KMS-11 (cell line): ENCODE data around the gene NBEA.

ENCODE experiments used
- H2AFZ ChIP-seq: fragments of 200-600 bp; sonication (generic); 2 replicates; pipeline ENCODE4 v1.6.1; 2016; ENCODE audit warnings: antibody characterized with exemption, mixed run types, low read depth
- H3K27ac ChIP-seq: fragments of 200-600 bp; sonication (generic); 2 replicates; pipeline ENCODE4 v1.6.1; 2016; ENCODE audit warnings: mild to moderate bottlenecking, mixed run types
- H3K27me3 ChIP-seq: fragments of 200-600 bp; sonication (generic); 2 replicates; pipeline ENCODE4 v1.6.1; 2017; ENCODE audit warnings: mild to moderate bottlenecking, low read depth, mixed run types, moderate library complexity; ENCODE audit not compliant: insufficient read depth
- H3K36me3 ChIP-seq: fragments of 200-600 bp; sonication (generic); 2 replicates; pipeline ENCODE4 v1.6.1; 2017; ENCODE audit warnings: mild to moderate bottlenecking, mixed run types; ENCODE audit not compliant: insufficient read depth
- H3K4me1 ChIP-seq: fragments of 200-600 bp; sonication (generic); 2 replicates; pipeline ENCODE4 v1.6.1; 2016; ENCODE audit warnings: mild to moderate bottlenecking, low read depth, mixed run types; ENCODE audit not compliant: poor library complexity, severe bottlenecking
- H3K4me2 ChIP-seq: fragments of 200-600 bp; sonication (generic); 2 replicates; pipeline ENCODE4 v1.7.0; 2016; ENCODE audit warnings: mild to moderate bottlenecking, mixed run types
- H3K4me3 ChIP-seq: fragments of 200-600 bp; sonication (generic); IDR thresholded peaks from 2 replicates; pipeline ENCODE4 v1.6.1; 2017; ENCODE audit warnings: low read depth, low read length, mixed read lengths; ENCODE audit not compliant: insufficient read depth
- H3K79me2 ChIP-seq: fragments of 200-600 bp; sonication (generic); 2 replicates; pipeline ENCODE4 v1.6.1; 2016; ENCODE audit warnings: low read depth, mixed run types; ENCODE audit not compliant: insufficient read depth
- H3K9ac ChIP-seq: fragments of 200-600 bp; sonication (generic); 2 replicates; pipeline ENCODE4 v1.6.1; 2016; ENCODE audit warnings: mild to moderate bottlenecking, mixed run types
- H4K20me1 ChIP-seq: fragments of 200-600 bp; sonication (generic); 2 replicates; pipeline ENCODE4 v1.6.1; 2016; ENCODE audit warnings: mild to moderate bottlenecking, mixed run types; ENCODE audit not compliant: insufficient read depth
- TF ChIP-seq, protein P1 (sequence below): fragments of 200-600 bp; sonication (generic); conservative IDR thresholded peaks from 2 replicates; pipeline ENCODE4 v1.6.1; 2017; ENCODE audit warnings: low read depth, mild to moderate bottlenecking, antibody characterized with exemption, low read length, moderate library complexity, mixed read lengths

NBEA gene, protein sequence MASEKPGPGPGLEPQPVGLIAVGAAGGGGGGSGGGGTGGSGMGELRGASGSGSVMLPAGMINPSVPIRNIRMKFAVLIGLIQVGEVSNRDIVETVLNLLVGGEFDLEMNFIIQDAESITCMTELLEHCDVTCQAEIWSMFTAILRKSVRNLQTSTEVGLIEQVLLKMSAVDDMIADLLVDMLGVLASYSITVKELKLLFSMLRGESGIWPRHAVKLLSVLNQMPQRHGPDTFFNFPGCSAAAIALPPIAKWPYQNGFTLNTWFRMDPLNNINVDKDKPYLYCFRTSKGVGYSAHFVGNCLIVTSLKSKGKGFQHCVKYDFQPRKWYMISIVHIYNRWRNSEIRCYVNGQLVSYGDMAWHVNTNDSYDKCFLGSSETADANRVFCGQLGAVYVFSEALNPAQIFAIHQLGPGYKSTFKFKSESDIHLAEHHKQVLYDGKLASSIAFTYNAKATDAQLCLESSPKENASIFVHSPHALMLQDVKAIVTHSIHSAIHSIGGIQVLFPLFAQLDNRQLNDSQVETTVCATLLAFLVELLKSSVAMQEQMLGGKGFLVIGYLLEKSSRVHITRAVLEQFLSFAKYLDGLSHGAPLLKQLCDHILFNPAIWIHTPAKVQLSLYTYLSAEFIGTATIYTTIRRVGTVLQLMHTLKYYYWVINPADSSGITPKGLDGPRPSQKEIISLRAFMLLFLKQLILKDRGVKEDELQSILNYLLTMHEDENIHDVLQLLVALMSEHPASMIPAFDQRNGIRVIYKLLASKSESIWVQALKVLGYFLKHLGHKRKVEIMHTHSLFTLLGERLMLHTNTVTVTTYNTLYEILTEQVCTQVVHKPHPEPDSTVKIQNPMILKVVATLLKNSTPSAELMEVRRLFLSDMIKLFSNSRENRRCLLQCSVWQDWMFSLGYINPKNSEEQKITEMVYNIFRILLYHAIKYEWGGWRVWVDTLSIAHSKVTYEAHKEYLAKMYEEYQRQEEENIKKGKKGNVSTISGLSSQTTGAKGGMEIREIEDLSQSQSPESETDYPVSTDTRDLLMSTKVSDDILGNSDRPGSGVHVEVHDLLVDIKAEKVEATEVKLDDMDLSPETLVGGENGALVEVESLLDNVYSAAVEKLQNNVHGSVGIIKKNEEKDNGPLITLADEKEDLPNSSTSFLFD (N-terminal part only)

DNA sequence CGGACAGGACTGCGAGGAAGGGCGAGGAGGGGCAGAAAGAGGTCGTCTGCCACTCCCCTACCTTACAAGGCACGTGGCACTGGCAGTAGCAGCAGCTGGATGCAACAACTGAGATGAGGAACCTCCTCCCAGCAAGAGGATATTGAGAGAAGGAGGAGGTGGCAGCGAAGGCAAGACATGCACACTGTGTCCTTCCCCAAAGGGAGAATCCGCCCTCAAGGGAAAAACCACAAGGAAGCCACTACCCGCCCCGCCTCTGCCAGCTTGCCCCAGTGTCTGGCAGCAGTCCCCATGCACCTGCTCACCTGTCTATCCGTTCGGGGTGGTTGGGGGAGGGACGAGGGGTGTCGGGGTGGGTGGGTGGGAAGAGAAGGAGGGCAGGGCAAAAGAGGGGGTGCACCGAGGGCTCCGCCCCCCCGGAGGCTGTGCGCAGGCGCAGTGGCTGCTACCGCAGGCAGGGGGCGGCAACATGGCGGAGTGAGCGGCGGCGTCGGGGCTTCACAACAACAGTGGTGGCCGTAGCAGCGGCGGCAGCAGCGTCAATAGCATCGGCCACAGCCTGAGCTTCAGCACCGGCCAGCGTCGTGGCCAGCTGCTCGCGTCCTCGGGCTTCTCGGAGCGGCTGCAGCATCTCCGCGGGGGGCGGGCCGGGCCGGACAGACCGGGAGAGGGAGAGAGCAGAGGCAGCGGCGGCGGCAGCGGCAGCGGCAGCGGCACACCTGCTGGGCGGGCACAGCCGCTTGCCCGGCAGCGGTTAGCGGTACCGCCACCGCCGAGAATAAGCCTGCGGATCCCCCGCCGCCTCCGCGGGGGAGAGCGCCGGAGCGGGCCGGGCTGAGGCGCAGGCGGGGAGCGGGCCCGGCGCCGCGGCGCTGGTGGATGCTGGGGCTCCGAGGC is at the start of gene NBEA:
TSS of gene NBEA (plus strand) at position 436 of the 897 bp plus-strand sequence. CDS start 551 bp downstream, outside the sequence.
- peak within 1 kb of the TSS; percentile 71 for H3K4me2 ChIP-seq
- no peak within 1 kb of the TSS for H3K9ac ChIP-seq
- peak within 1 kb of the TSS; percentile 73 for H2AFZ ChIP-seq
- TF ChIP-seq, protein P1, sequence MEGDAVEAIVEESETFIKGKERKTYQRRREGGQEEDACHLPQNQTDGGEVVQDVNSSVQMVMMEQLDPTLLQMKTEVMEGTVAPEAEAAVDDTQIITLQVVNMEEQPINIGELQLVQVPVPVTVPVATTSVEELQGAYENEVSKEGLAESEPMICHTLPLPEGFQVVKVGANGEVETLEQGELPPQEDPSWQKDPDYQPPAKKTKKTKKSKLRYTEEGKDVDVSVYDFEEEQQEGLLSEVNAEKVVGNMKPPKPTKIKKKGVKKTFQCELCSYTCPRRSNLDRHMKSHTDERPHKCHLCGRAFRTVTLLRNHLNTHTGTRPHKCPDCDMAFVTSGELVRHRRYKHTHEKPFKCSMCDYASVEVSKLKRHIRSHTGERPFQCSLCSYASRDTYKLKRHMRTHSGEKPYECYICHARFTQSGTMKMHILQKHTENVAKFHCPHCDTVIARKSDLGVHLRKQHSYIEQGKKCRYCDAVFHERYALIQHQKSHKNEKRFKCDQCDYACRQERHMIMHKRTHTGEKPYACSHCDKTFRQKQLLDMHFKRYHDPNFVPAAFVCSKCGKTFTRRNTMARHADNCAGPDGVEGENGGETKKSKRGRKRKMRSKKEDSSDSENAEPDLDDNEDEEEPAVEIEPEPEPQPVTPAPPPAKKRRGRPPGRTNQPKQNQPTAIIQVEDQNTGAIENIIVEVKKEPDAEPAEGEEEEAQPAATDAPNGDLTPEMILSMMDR = no peak
- H3K36me3 ChIP-seq = no peaks in the 10 kb centered on the region
- H3K27ac ChIP-seq = no peak within 1 kb of the TSS
- no peaks in the 10 kb centered on the region for H3K27me3 ChIP-seq
- no peaks in the 10 kb centered on the region for H3K79me2 ChIP-seq
- no peaks in the 10 kb centered on the region for H4K20me1 ChIP-seq
- H3K4me1 ChIP-seq = peaks cover 22% of the 10 kb centered on the region
- no peak within 1 kb of the TSS for H3K4me3 ChIP-seq

DNA sequence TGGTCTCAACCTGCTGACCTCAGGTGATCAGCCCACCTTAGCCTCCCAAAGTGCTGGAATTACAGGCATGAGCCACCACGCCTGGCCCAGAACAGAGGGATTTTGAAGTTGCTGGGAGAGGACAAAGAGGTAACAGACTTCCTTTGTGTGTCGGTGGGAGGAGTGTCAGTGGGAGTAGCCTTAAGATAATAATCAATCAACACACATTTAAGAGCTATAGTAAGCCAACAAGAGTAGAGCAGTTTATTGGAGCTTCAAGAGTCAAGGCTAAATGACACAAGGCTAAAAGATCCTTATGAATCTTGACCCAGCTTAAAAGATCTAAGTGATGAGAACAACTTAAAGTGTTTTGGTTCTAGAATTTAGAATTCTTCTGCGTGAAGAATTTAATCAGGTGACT is 47.3 kb upstream of the NBEA start:
- H3K79me2 ChIP-seq = no peaks in the 10 kb centered on the region
- H3K4me3 ChIP-seq = no peak overlapping the region
- TF ChIP-seq, protein P1 = no peak
- no peaks in the 10 kb centered on the region for H3K27me3 ChIP-seq
- no peaks in the 10 kb centered on the region for H3K36me3 ChIP-seq
- H2AFZ ChIP-seq = no peak overlapping the region
- H3K4me2 ChIP-seq = no peak overlapping the region
- H3K4me1 ChIP-seq = no peaks in the 10 kb centered on the region
- no peaks in the 10 kb centered on the region for H4K20me1 ChIP-seq
- no peak overlapping the region for H3K27ac ChIP-seq
- H3K9ac ChIP-seq = no peak overlapping the region

DNA sequence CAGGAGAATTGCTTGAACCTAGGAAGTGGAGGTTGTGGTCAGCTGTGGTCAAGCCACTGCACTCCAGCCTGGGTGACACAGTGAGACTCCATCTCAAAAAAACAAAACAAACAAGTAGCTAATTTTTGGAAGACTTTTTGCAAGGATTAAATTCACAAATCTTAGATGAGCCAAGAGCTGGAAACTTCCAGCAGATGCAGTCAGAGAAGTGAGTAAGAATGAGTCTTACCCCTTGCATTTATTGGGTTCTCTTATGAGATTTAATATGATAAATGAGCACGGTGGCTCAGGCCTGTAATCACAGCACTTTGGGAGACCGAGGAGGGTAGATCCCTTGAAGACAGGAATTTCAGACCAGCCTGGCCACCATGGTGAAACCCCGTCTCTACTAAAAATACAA is 44.9 kb upstream of the NBEA start:
- H3K27ac ChIP-seq = no peak overlapping the region
- H3K4me2 ChIP-seq = no peak overlapping the region
- H2AFZ ChIP-seq = no peak overlapping the region
- TF ChIP-seq, protein P1 = no peak
- H4K20me1 ChIP-seq = no peaks in the 10 kb centered on the region
- no peaks in the 10 kb centered on the region for H3K79me2 ChIP-seq
- no peaks in the 10 kb centered on the region for H3K27me3 ChIP-seq
- H3K4me3 ChIP-seq = no peak overlapping the region
- H3K36me3 ChIP-seq = no peaks in the 10 kb centered on the region
- H3K4me1 ChIP-seq = no peaks in the 10 kb centered on the region
- no peak overlapping the region for H3K9ac ChIP-seq

DNA sequence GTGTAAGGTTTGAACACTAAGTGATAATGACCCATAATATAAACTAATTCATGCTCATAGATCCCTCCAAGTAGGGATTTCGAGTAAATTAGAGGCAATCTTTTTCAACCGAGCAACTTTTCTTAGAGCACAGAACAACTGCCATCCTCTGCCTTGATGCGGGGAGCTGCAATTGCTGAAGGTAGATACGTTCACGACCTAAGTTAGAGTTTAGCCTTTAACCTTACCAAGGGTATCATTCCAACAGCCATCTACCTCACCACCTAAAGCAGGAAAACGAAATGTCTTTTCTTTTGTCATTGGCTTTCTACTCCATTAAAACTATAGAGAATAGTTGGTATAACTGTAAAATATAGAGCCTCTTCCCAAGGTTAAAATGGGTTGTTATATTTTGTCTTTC is 42.2 kb upstream of the NBEA start:
- H2AFZ ChIP-seq = no peak overlapping the region
- no peak overlapping the region for H3K9ac ChIP-seq
- no peaks in the 10 kb centered on the region for H4K20me1 ChIP-seq
- H3K27me3 ChIP-seq = no peaks in the 10 kb centered on the region
- H3K27ac ChIP-seq = no peak overlapping the region
- no peaks in the 10 kb centered on the region for H3K36me3 ChIP-seq
- no peaks in the 10 kb centered on the region for H3K4me1 ChIP-seq
- TF ChIP-seq, protein P1 = no peak
- H3K79me2 ChIP-seq = no peaks in the 10 kb centered on the region
- no peak overlapping the region for H3K4me2 ChIP-seq
- H3K4me3 ChIP-seq = no peak overlapping the region
